Esophagus squamous epithelium (tissue), 5 donors: ENCODE data around the gene TBC1D19. TPM values are rescaled to one million over a fixed set of nuclear protein-coding genes. Genes with fewer than 3 reads are reported as not detected.
A peak's percentile ranks its signal among the peaks of the same experiment; 100 is the strongest.
"Not testable (repeated sequence)": the region's sequence is repeated elsewhere in the genome, so short reads cannot be mapped to it uniquely, and the experiment has no call there.

ENCODE experiments used
- DNase-seq: peaks from one replicate; lab custom pipeline; 2025; lab: John Stamatoyannopoulos, UW
- H3K27ac ChIP-seq, 4 donors: fragments of 200-600 bp; sonication (generic); one replicate each; pipeline ENCODE4 v1.5.1; 2016 to 2019; ENCODE audit warnings: mild to moderate bottlenecking in 1 of 4
- H3K27me3 ChIP-seq, 4 donors: fragments of 200-600 bp; sonication (generic); 1 replicate in 3 of 4; 2 replicates in 1 of 4; pipeline versions ENCODE4 v1.5.1 to v1.6.0; 2017 to 2021; ENCODE audit warnings: antibody characterized with exemption in 1 of 4
- H3K36me3 ChIP-seq, 3 donors: fragments of 200-600 bp; sonication (generic); one replicate each; pipeline ENCODE4 v1.5.1; 2016 to 2019
- H3K4me1 ChIP-seq, 3 donors: fragments of 200-600 bp; sonication (generic); one replicate each; pipeline ENCODE4 v1.5.1; 2017 to 2019
- H3K4me3 ChIP-seq, 4 donors: fragments of 200-600 bp; sonication (generic); 1 replicate in 3 of 4; 2 replicates in 1 of 4; pipeline ENCODE4 v1.5.1; 2016 to 2019; ENCODE audit warnings: mild to moderate bottlenecking in 2 of 4, moderate library complexity in 1 of 4
- H3K9me3 ChIP-seq, 3 donors: fragments of 200-600 bp; sonication (generic); one replicate each; pipeline ENCODE4 v1.5.1; 2016 to 2019
- POLR2A ChIP-seq, 4 donors: fragments of 450-650 bp; IDR thresholded peaks; one replicate each; pipeline ENCODE4 v1.6.1; 2017; ENCODE audit warnings: antibody characterized with exemption in 4 of 4, mild to moderate bottlenecking in 4 of 4, moderate library complexity in 3 of 4
- WGBS, 2 donors: methylation state at CpG; one replicate each; pipeline ENCODE4 v1.1.5; 2018; 5-methylcytosine and 5-hydroxymethylcytosine counted together
- intact Hi-C: fragments of 100-400 bp; cut with DNase I; formaldehyde crosslinking; loops from one replicate; pipeline ENCODE4 v1.15.0; 2022
- total RNA-seq, 4 donors: library from RNA; depleted of rRNA; stranded (reverse); fragments of >200 nt; gene quantifications; one replicate each; pipeline ENCODE4 v1.1.0, GENCODE V29; 2016
- TF ChIP-seq, protein P1 (sequence below), 6 experiments: fragments of 450-650 bp in 4 of 6; fragments of 200-600 bp in 2 of 6; sonication (generic) in 2 of 6; IDR thresholded peaks; one replicate each; pipeline ENCODE4 v1.5.1; 2016 to 2019; ENCODE audit warnings: antibody characterized with exemption in 6 of 6, mild to moderate bottlenecking in 4 of 6, moderate library complexity in 4 of 6
- donor health status: DM: yes; HTN: yes; CAD: no.

Gene TBC1D19, protein sequence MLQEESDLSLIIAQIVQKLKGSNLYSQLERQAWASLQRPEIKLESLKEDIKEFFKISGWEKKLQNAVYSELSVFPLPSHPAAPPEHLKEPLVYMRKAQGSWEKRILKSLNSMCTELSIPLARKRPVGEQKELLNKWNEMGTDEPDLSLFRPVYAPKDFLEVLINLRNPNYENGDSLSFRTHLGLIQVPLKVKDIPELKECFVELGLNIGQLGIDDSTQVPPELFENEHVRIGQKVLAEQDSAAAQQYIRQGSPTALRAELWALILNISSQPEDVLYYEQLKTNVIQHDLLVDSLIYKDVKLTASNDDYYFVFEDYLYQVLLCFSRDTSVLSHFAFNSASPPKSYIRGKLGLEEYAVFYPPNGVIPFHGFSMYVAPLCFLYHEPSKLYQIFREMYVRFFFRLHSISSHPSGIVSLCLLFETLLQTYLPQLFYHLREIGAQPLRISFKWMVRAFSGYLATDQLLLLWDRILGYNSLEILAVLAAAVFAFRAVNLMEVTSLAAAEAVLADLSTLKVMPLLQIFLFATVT
- total RNA-seq = 1 to 10 TPM; 3.9 to 9.8 (median 5.3) TPM

GRCh38 chr4:26583865-26584652, at the start of gene TBC1D19:
Gene TBC1D19, plus strand, starts transcription at chr4:26584084. Its CDS starts 110 bp downstream, at chr4:26584194.
- intact Hi-C loops = no loop called here
- Histone ChIP-seq H3K36me3 (no peaks in the 10 kb centered on the region), H3K4me3 (peak within 1 kb of the TSS; percentile 68 to 90 (median 78)), H3K4me1 (peaks cover 6 to 23% (median 10%) of the 10 kb centered on the region in 3 donors), H3K9me3 (no peaks in the 10 kb centered on the region), H3K27me3 (no peaks in the 10 kb centered on the region), H3K27ac (peak within 1 kb of the TSS; percentile 75 to 85 (median 83))
- TF ChIP-seq POLR2A (IDR thresholded peaks at IDR 0.05) = peak in 1 of 4 donors; percentile 34
- TF ChIP-seq, protein P1, sequence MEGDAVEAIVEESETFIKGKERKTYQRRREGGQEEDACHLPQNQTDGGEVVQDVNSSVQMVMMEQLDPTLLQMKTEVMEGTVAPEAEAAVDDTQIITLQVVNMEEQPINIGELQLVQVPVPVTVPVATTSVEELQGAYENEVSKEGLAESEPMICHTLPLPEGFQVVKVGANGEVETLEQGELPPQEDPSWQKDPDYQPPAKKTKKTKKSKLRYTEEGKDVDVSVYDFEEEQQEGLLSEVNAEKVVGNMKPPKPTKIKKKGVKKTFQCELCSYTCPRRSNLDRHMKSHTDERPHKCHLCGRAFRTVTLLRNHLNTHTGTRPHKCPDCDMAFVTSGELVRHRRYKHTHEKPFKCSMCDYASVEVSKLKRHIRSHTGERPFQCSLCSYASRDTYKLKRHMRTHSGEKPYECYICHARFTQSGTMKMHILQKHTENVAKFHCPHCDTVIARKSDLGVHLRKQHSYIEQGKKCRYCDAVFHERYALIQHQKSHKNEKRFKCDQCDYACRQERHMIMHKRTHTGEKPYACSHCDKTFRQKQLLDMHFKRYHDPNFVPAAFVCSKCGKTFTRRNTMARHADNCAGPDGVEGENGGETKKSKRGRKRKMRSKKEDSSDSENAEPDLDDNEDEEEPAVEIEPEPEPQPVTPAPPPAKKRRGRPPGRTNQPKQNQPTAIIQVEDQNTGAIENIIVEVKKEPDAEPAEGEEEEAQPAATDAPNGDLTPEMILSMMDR (IDR thresholded peaks at IDR 0.05) = peak in 1 of 6 experiments; percentile 33
- WGBS, 2 donors = 0 to 1% methylated on average over 14 to 15 of the region's 39 CpGs
- DNase-seq = peak; percentile 51

DNA sequence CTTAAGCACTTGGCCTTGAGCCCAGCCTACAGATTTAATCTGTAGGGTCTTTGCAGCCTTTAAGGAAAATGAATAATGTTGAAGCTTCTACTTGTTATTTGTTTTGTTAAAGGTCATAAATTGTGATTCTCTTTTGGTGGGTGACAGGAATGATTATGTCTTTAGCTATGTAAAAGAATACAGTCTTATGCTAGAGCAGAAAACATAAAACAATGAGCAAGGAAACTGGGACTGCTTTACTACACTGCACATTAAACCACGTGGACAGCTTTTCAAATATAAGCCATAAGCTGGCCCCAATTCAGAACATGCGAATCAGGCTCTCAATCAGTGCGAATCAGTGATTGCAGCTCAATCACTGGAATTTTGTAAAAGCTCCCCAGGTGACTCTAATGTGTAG, 40.9 kb upstream of the TBC1D19 start:
- intact Hi-C loops = no loop called here
- no peak for DNase-seq

DNA sequence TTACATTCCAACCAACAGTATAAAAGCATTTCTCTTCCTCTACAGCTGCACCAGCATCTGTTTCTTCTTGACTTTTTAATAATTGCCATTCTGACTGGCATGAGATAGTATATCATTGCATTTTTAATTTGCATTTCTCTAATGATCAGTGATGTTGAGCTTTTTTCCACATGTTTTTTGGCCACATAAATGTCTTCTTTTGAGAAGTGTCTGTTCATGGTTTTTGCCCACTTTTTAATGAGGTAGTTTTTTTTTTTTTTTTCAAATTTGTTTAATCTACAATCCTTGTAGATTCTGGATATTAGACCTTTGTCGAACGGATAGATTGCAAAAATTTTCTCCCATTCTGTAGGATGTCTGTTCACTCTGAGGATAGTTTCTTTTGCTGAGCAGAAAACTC, 39.5 kb upstream of the TBC1D19 start:
- no peaks in the 10 kb centered on the region for H3K4me1 ChIP-seq
- TF ChIP-seq POLR2A (IDR thresholded peaks at IDR 0.05) = no peak
- TF ChIP-seq, protein P1 (IDR thresholded peaks at IDR 0.05) = no peak
- H3K9me3 ChIP-seq = peaks cover 0 to 19% (median 0%) of the 10 kb centered on the region in 3 donors
- H3K4me3 ChIP-seq = no peak overlapping the region
- no peak for DNase-seq
- no peak overlapping the region for H3K27ac ChIP-seq
- intact Hi-C loops = no loop called here
- no peaks in the 10 kb centered on the region for H3K36me3 ChIP-seq
- H3K27me3 ChIP-seq = no peaks in the 10 kb centered on the region
- WGBS, 2 donors = 93 to 94% methylated on average over 2 of the region's 2 CpGs

More for the DNA sequence above, 40.9 kb upstream of the TBC1D19 start:
- no peaks in the 10 kb centered on the region for H3K4me1 ChIP-seq
- peaks cover 0 to 19% (median 0%) of the 10 kb centered on the region in 3 donors for H3K9me3 ChIP-seq
- H3K27me3 ChIP-seq = no peaks in the 10 kb centered on the region
- no peak overlapping the region for H3K4me3 ChIP-seq
- no peak overlapping the region for H3K27ac ChIP-seq
- TF ChIP-seq, protein P1 (IDR thresholded peaks at IDR 0.05) = no peak
- no peak for TF ChIP-seq POLR2A (IDR thresholded peaks at IDR 0.05)
- WGBS, 2 donors = 17 to 35% methylated on average over 3 of the region's 3 CpGs
- H3K36me3 ChIP-seq = no peaks in the 10 kb centered on the region

DNA sequence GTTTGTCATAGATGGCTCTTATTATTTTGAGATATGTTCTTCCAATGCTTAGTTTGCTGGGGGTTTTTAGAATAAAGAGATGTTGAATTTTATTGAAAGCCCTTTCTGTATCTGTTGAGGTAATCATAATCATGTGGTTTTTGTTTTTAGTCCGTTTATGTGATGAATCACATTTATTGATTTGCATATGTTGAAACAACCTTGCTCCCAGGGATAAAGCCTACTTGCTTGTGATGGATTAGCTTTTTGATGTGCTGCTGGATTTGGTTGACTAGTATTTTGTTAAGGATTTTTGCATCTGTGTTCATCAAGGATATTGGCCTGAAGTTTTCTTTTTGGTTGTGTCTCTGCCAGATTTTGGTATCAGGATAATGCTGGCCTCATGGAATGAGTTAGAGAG, 35.5 kb upstream of the TBC1D19 start:
- DNase-seq, H3K4me3 ChIP-seq, intact Hi-C loops, H3K36me3 ChIP-seq, H3K27me3 ChIP-seq, H3K27ac ChIP-seq, H3K4me1 ChIP-seq: not testable (repeated sequence)
- peaks cover 0 to 24% (median 0%) of the 10 kb centered on the region in 3 donors for H3K9me3 ChIP-seq
- WGBS, 2 donors = 23 to 31% methylated on average over 1 of the region's 1 CpG

GRCh38 chr4:26557164-26557563, 26.7 kb upstream of the TBC1D19 start:
- intact Hi-C loops = no loop called here
- no peak overlapping the region for H3K4me3 ChIP-seq
- no peak overlapping the region for H3K27ac ChIP-seq
- no peaks in the 10 kb centered on the region for H3K4me1 ChIP-seq
- peaks cover 0 to 10% (median 0%) of the 10 kb centered on the region in 4 donors for H3K27me3 ChIP-seq
- TF ChIP-seq POLR2A (IDR thresholded peaks at IDR 0.05) = no peak
- TF ChIP-seq, protein P1 (IDR thresholded peaks at IDR 0.05) = no peak
- DNase-seq = no peak
- H3K9me3 ChIP-seq = peaks cover 0 to 4% (median 0%) of the 10 kb centered on the region in 3 donors
- H3K36me3 ChIP-seq = no peaks in the 10 kb centered on the region
